IPS DF 4.7 (cell line): Measurements from ENCODE around the gene CLDN3.
"Not testable (repeated sequence)": the region's sequence is repeated elsewhere in the genome, so short reads cannot be mapped to it uniquely, and the experiment has no call there.

Experiments
- DNase-seq: peaks from one replicate; pipeline ENCODE4 v3.0.0-alpha.2; 2013; ENCODE audit warnings: low spot score; ENCODE audit errors: extremely low read depth

The CLDN3 gene

GRCh38 chr7:73737491-73738219 lies 32.4 kb downstream of the CLDN3 start:
- no peak for DNase-seq

- DNase-seq = no peak
Measured at GRCh38 chr7:73736885-73737284, 33.2 kb downstream of the CLDN3 start.

GRCh38 chr7:73735528-73735905 lies 34.6 kb downstream of the CLDN3 start:
- no peak for DNase-seq

GRCh38 chr7:73734619-73735527 lies 35.2 kb downstream of the CLDN3 start:
- DNase-seq = peak; percentile 66

- no peak for DNase-seq
Measured at GRCh38 chr7:73732397-73732796, 37.7 kb downstream of the CLDN3 start.

- DNase-seq = no peak
Measured at GRCh38 chr7:73730485-73730884, 39.6 kb downstream of the CLDN3 start.

GRCh38 chr7:73728551-73728950 lies 41.5 kb downstream of the CLDN3 start:
- DNase-seq = no peak

- no peak for DNase-seq
Measured at GRCh38 chr7:73727952-73728351, 42.1 kb downstream of the CLDN3 start.

GRCh38 chr7:73726083-73726466 lies 44.0 kb downstream of the CLDN3 start:
- DNase-seq = no peak

- DNase-seq = no peak
Measured at GRCh38 chr7:73723813-73724212, 46.3 kb downstream of the CLDN3 start.

- no peak for DNase-seq
Measured at GRCh38 chr7:73722785-73723184, 47.3 kb downstream of the CLDN3 start.

GRCh38 chr7:73722182-73722581 lies 47.9 kb downstream of the CLDN3 start:
- DNase-seq = not testable (repeated sequence)

GRCh38 chr7:73721377-73721817 lies 48.7 kb downstream of the CLDN3 start:
- no peak for DNase-seq

- not testable (repeated sequence) for DNase-seq
Measured at GRCh38 chr7:73720443-73720842, 49.6 kb downstream of the CLDN3 start.

- no peak for DNase-seq
Measured at GRCh38 chr7:73719806-73720169, 50.3 kb downstream of the CLDN3 start.
